MM.1S (cell line): ENCODE results near the gene WDR4.

ENCODE experiments used
- EZH2phosphoT487 ChIP-seq: fragments of 300-600 bp; sonication (generic); IDR thresholded peaks from 2 replicates; pipeline ENCODE4 v1.6.1; 2018; ENCODE audit warnings: antibody characterized with exemption, low read length
- TF ChIP-seq, protein P1 (sequence below): fragments of 300-600 bp; sonication (generic); IDR thresholded peaks from 2 replicates; pipeline ENCODE4 v1.5.1; 2016; ENCODE audit warnings: antibody characterized with exemption, low read length, mixed read lengths

GRCh38 chr21:42887326-42887725, 8.0 kb upstream of the WDR4 start:
- TF ChIP-seq EZH2phosphoT487, result no peak
- TF ChIP-seq, protein P1, sequence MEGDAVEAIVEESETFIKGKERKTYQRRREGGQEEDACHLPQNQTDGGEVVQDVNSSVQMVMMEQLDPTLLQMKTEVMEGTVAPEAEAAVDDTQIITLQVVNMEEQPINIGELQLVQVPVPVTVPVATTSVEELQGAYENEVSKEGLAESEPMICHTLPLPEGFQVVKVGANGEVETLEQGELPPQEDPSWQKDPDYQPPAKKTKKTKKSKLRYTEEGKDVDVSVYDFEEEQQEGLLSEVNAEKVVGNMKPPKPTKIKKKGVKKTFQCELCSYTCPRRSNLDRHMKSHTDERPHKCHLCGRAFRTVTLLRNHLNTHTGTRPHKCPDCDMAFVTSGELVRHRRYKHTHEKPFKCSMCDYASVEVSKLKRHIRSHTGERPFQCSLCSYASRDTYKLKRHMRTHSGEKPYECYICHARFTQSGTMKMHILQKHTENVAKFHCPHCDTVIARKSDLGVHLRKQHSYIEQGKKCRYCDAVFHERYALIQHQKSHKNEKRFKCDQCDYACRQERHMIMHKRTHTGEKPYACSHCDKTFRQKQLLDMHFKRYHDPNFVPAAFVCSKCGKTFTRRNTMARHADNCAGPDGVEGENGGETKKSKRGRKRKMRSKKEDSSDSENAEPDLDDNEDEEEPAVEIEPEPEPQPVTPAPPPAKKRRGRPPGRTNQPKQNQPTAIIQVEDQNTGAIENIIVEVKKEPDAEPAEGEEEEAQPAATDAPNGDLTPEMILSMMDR, result no peak
